Keratinocyte (primary cell): Measurements from ENCODE around the gene LDLR. TPM values are rescaled to one million over a fixed set of nuclear protein-coding genes. Genes with fewer than 3 reads are reported as not detected.

Experiments used
- DNase-seq: peaks from one replicate; pipeline ENCODE4 v3.0.0-alpha.2; 2011; ENCODE audit warnings: low read depth, missing footprints, low spot score
- FAIRE-seq: peaks from 2 replicates; lab custom pipeline; 2011; peaks lifted over from hg19 to GRCh38; lab: Jason Lieb, UNC
- H2AFZ ChIP-seq: 2 replicates; pipeline ENCODE4 v1.6.0; 2012; ENCODE audit warnings: low read length, control low read depth, inconsistent platforms; ENCODE audit not compliant: control insufficient read depth
- H3K27ac ChIP-seq: 2 replicates; pipeline ENCODE4 v1.5.1; 2011; ENCODE audit warnings: low read length; ENCODE audit not compliant: control insufficient read depth, insufficient read depth
- H3K27me3 ChIP-seq: 3 replicates; pipeline ENCODE4 v1.6.0; 2011; ENCODE audit warnings: low read length; ENCODE audit not compliant: control insufficient read depth, insufficient read depth; ENCODE audit errors: extremely low read depth
- H3K36me3 ChIP-seq, 2 experiments: 2 replicates in 1 of 2; 3 replicates in 1 of 2; pipeline ENCODE4 v1.5.1; 2011; ENCODE audit warnings: low read length in 2 of 2, mild to moderate bottlenecking in 1 of 2; ENCODE audit not compliant: control insufficient read depth in 2 of 2, insufficient read depth in 2 of 2; ENCODE audit errors: extremely low read depth in 1 of 2
- H3K4me1 ChIP-seq: 3 replicates; pipeline ENCODE4 v1.5.1; 2011; ENCODE audit warnings: low read length; ENCODE audit not compliant: control insufficient read depth, insufficient read depth; ENCODE audit errors: extremely low read depth
- H3K4me2 ChIP-seq: 3 replicates; pipeline ENCODE4 v1.6.0; 2011; ENCODE audit warnings: low read depth, low read length; ENCODE audit not compliant: control insufficient read depth, insufficient read depth; ENCODE audit errors: extremely low read depth
- H3K4me3 ChIP-seq, 3 experiments: fragments of 200-600 bp in 1 of 3; sonication (generic) in 1 of 3; 2 replicates in 2 of 3; 3 replicates in 1 of 3; pipeline ENCODE4 v1.5.1; 2011 to 2016; ENCODE audit warnings: low read length in 3 of 3, mild to moderate bottlenecking in 3 of 3, control low read depth in 2 of 3, inconsistent platforms in 1 of 3, low read depth in 1 of 3, mixed read lengths in 1 of 3, mixed run types in 1 of 3, moderate library complexity in 1 of 3; ENCODE audit not compliant: control insufficient read depth in 2 of 3, insufficient read depth in 2 of 3; ENCODE audit errors: extremely low read depth in 1 of 3
- H3K79me2 ChIP-seq: 2 replicates; pipeline ENCODE4 v1.6.0; 2012; ENCODE audit warnings: low read length; ENCODE audit not compliant: control insufficient read depth, insufficient read depth
- H3K9ac ChIP-seq: 3 replicates; pipeline ENCODE4 v1.6.0; 2011; ENCODE audit warnings: low read length; ENCODE audit not compliant: control insufficient read depth, insufficient read depth; ENCODE audit errors: extremely low read depth
- H3K9me1 ChIP-seq: 3 replicates; pipeline ENCODE4 v1.6.0; 2011; ENCODE audit warnings: low read length; ENCODE audit not compliant: control insufficient read depth, insufficient read depth; ENCODE audit errors: extremely low read depth
- H3K9me3 ChIP-seq: 2 replicates; pipeline ENCODE4 v1.5.1; 2012; ENCODE audit warnings: low read depth, low read length; ENCODE audit not compliant: control insufficient read depth
- H4K20me1 ChIP-seq: 3 replicates; pipeline ENCODE4 v1.6.0; 2011; ENCODE audit warnings: low read length; ENCODE audit not compliant: control insufficient read depth, insufficient read depth; ENCODE audit errors: extremely low read depth
- CTCF ChIP-seq, 3 experiments: IDR thresholded peaks in 1 of 3; conservative IDR thresholded peaks in 1 of 3; optimal IDR thresholded peaks in 1 of 3; 2 replicates in 2 of 3; 3 replicates in 1 of 3; pipeline versions ENCODE3 to v1.5.1; 2011; ENCODE audit warnings: low read length in 3 of 3, mild to moderate bottlenecking in 3 of 3, moderate library complexity in 2 of 3, control low read depth in 1 of 3, inconsistent platforms in 1 of 3; ENCODE audit not compliant: insufficient read depth in 2 of 3; ENCODE audit errors: extremely low read depth in 1 of 3
- EZH2 ChIP-seq: IDR thresholded peaks from one replicate; pipeline ENCODE4 v1.6.1; 2012; ENCODE audit warnings: inconsistent platforms, mild to moderate bottlenecking, low read length, moderate library complexity
- dilution Hi-C: fragments of 300-500 bp; cut with MboI; formaldehyde crosslinking; loops from one replicate; pipeline ENCODE4 v1.7.0; 2020; ENCODE audit warnings: low sequenced_read_pairs; ENCODE audit not compliant: extremely low pct_ligation_motif_present
- polyA plus RNA-seq, 5 experiments: library from polyadenylated mRNA; depleted of rRNA in 3 of 5; stranded (reverse) in 3 of 5; stranded (forward) in 1 of 5; unstranded in 1 of 5; fragments of >200 nt; gene quantifications; 1 replicate in 1 of 5; 2 replicates in 3 of 5; 3 replicates in 1 of 5; pipeline versions ENCODE4 v1.2.1 to v1.2.3, GENCODE V29; 2011 to 2012; ENCODE audit warnings: missing spikeins in 2 of 5, low read depth in 1 of 5, low replicate concordance in 1 of 5

The LDLR gene
- polyA plus RNA-seq, 1 donor (not counting 4 experiments of a cell fraction or from before 2014, with no cell fraction given): 241 TPM

- H3K36me3 ChIP-seq: peaks cover 52 to 71% of the 10 kb centered on the region in 2 experiments
These were observed 17.2 kb downstream of the LDLR start for GRCh38 chr19:11106477-11106876.

GRCh38 chr19:11108746-11109145, 19.5 kb downstream of the LDLR start:
- no peak overlapping the region for H3K9ac ChIP-seq
- H3K79me2 ChIP-seq: peaks cover 70% of the 10 kb centered on the region
- no peak overlapping the region for H3K27ac ChIP-seq
- FAIRE-seq (no peak), DNase-seq (no peak)
- H3K4me2 ChIP-seq: no peak overlapping the region
- no peaks in the 10 kb centered on the region for H3K9me3 ChIP-seq
- no peak overlapping the region for H3K4me3 ChIP-seq
- H3K9me1 ChIP-seq: no peaks in the 10 kb centered on the region
- H2AFZ ChIP-seq: no peak overlapping the region
- TF ChIP-seq EZH2: no peak
- no peak for TF ChIP-seq CTCF (optimal IDR thresholded peaks at IDR 0.05 in 1 of 3, IDR thresholded peaks at IDR 0.05 in 1 of 3, conservative IDR thresholded peaks at IDR 0.05 in 1 of 3; ENCODE audit: extremely low read depth in 1 of 3, insufficient read depth in 2 of 3, low read length in 3 of 3)
- peaks cover 68% of the 10 kb centered on the region for H4K20me1 ChIP-seq
- no peaks in the 10 kb centered on the region for H3K4me1 ChIP-seq
- peaks cover 56 to 70% of the 10 kb centered on the region in 2 experiments for H3K36me3 ChIP-seq
- dilution Hi-C loops: no loop called here
- H3K27me3 ChIP-seq: no peaks in the 10 kb centered on the region

More at GRCh38 chr19:11106477-11106876, 17.2 kb downstream of the LDLR start:
- no peak for FAIRE-seq
- no peak overlapping the region for H3K27ac ChIP-seq
- no peak overlapping the region for H3K4me3 ChIP-seq
- H3K79me2 ChIP-seq: peaks cover 71% of the 10 kb centered on the region
- no peaks in the 10 kb centered on the region for H3K9me3 ChIP-seq
- H2AFZ ChIP-seq: no peak overlapping the region
- peaks cover 68% of the 10 kb centered on the region for H4K20me1 ChIP-seq
- H3K9me1 ChIP-seq: no peaks in the 10 kb centered on the region
- dilution Hi-C loops: no loop called here
- no peak overlapping the region for H3K9ac ChIP-seq
- TF ChIP-seq CTCF (optimal IDR thresholded peaks at IDR 0.05 in 1 of 3, IDR thresholded peaks at IDR 0.05 in 1 of 3, conservative IDR thresholded peaks at IDR 0.05 in 1 of 3; ENCODE audit: extremely low read depth in 1 of 3, insufficient read depth in 2 of 3, low read length in 3 of 3) (no peak), EZH2 (no peak)
- no peak for DNase-seq
- no peaks in the 10 kb centered on the region for H3K27me3 ChIP-seq
- no peak overlapping the region for H3K4me2 ChIP-seq
- H3K4me1 ChIP-seq: no peaks in the 10 kb centered on the region
